GM23248 (cell line): Measurements from ENCODE around the gene SIAH2. TPM values are rescaled to one million over a fixed set of nuclear protein-coding genes. Genes with fewer than 3 reads are reported as not detected.

Experiments
- DNase-seq: peaks from one replicate; pipeline ENCODE4 v3.0.0-alpha.2; 2015
- H2AFZ ChIP-seq: fragments of 200-600 bp; sonication (generic); 2 replicates; pipeline ENCODE4 v1.6.1; 2016; ENCODE audit warnings: antibody characterized with exemption
- H3F3A ChIP-seq: fragments of 200-600 bp; sonication (generic); 2 replicates; pipeline ENCODE4 v1.6.1; 2016; ENCODE audit warnings: mild to moderate bottlenecking, antibody characterized with exemption, mixed run types; ENCODE audit not compliant: insufficient read depth
- H3K27ac ChIP-seq: fragments of 200-600 bp; sonication (generic); 2 replicates; pipeline ENCODE4 v1.5.1; 2016; ENCODE audit warnings: mild to moderate bottlenecking
- H3K27me3 ChIP-seq: fragments of 200-600 bp; sonication (generic); replicated peaks from 2 replicates; pipeline ENCODE4 v1.6.1; 2016; ENCODE audit warnings: mild to moderate bottlenecking; ENCODE audit not compliant: insufficient read depth
- H3K36me3 ChIP-seq: fragments of 200-600 bp; sonication (generic); 2 replicates; pipeline ENCODE4 v1.6.1; 2016; ENCODE audit warnings: low read depth, mild to moderate bottlenecking
- H3K4me1 ChIP-seq: fragments of 200-600 bp; sonication (generic); 2 replicates; pipeline ENCODE4 v1.6.1; 2016; ENCODE audit warnings: mild to moderate bottlenecking; ENCODE audit not compliant: insufficient read depth
- H3K4me2 ChIP-seq: fragments of 200-600 bp; sonication (generic); one replicate; pipeline ENCODE4 v1.6.1; 2016; ENCODE audit warnings: mild to moderate bottlenecking; ENCODE audit not compliant: unreplicated experiment
- H3K4me3 ChIP-seq: fragments of 200-600 bp; sonication (generic); 2 replicates; pipeline ENCODE4 v1.5.1; 2016; ENCODE audit warnings: mild to moderate bottlenecking
- H3K79me2 ChIP-seq: fragments of 200-600 bp; sonication (generic); 2 replicates; pipeline ENCODE4 v1.6.1; 2016; ENCODE audit warnings: mild to moderate bottlenecking; ENCODE audit not compliant: insufficient read depth
- H3K9ac ChIP-seq: fragments of 200-600 bp; sonication (generic); 2 replicates; pipeline ENCODE4 v1.6.1; 2016; ENCODE audit warnings: mild to moderate bottlenecking
- H3K9me2 ChIP-seq: fragments of 200-600 bp; sonication (generic); 2 replicates; pipeline ENCODE4 v1.6.1; 2016; ENCODE audit warnings: mixed run types, mild to moderate bottlenecking, moderate library complexity; ENCODE audit not compliant: insufficient read depth
- H3K9me3 ChIP-seq: fragments of 200-600 bp; sonication (generic); one replicate; pipeline ENCODE4 v1.6.1; 2017; ENCODE audit warnings: low read depth
- H4K20me1 ChIP-seq: fragments of 200-600 bp; sonication (generic); 2 replicates; pipeline ENCODE4 v1.6.0; 2016; ENCODE audit not compliant: insufficient read depth
- EZH2 ChIP-seq: fragments of 200-600 bp; sonication (generic); IDR thresholded peaks from 2 replicates; pipeline ENCODE4 v1.6.1; 2018; ENCODE audit warnings: antibody characterized with exemption, mild to moderate bottlenecking; ENCODE audit not compliant: insufficient read depth, poor library complexity, severe bottlenecking
- EZH2phosphoT487 ChIP-seq: fragments of 200-600 bp; sonication (generic); IDR thresholded peaks from 2 replicates; pipeline ENCODE4 v1.6.1; 2018; ENCODE audit warnings: antibody characterized with exemption, moderate library complexity, mild to moderate bottlenecking, low read depth; ENCODE audit not compliant: insufficient read depth
- WGBS, 2 experiments: methylation state at CpG; one replicate each; pipeline ENCODE4 v1.1.6; 2015 to 2017; ENCODE audit warnings: low lambda C conversion rate in 2 of 2, low coverage in 1 of 2; ENCODE audit errors: missing lambda C conversion rate in 2 of 2; 5-methylcytosine and 5-hydroxymethylcytosine counted together
- in situ Hi-C: fragments of 300-500 bp; cut with MboI; formaldehyde crosslinking; loops from 2 replicates; pipeline ENCODE4 v1.15.0; 2020
- polyA plus RNA-seq: library from polyadenylated mRNA; unstranded; fragments of >200 nt; fragmentation: Nextera tagmentation; extraction: Ambion mirVana; gene quantifications from 2 replicates; pipeline ENCODE4 v1.2.1, GENCODE V29; 2016
- total RNA-seq: library from RNA; depleted of rRNA; stranded (reverse); fragments of >200 nt; shearing (Covaris generic); gene quantifications from 2 replicates; pipeline ENCODE4 v1.2.3, GENCODE V29; 2014

SIAH2 gene
- total and polyA plus RNA-seq, 2 experiments from 2014 or later = 27.2 to 84.7 TPM

- peak overlapping the region; percentile 30 for H3K4me2 ChIP-seq
- H2AFZ ChIP-seq = no peak overlapping the region
- 35 to 49% methylated on average over 2 of the region's 2 CpGs for WGBS, 2 experiments
- H3F3A ChIP-seq = peaks cover 21% of the 10 kb centered on the region
- peak overlapping the region; percentile 12; the same call in 1 of the 2 replicates for H3K27ac ChIP-seq
- in situ Hi-C loops = no loop called here
- no peak overlapping the region for H3K4me3 ChIP-seq
- H3K4me1 ChIP-seq = peaks cover 31% of the 10 kb centered on the region
- H3K79me2 ChIP-seq = peaks cover 96% of the 10 kb centered on the region
- peak; percentile 57 for DNase-seq
- H3K9ac ChIP-seq = no peak overlapping the region
- H3K36me3 ChIP-seq = peaks cover 22% of the 10 kb centered on the region; the same call in 1 of the 2 replicates
- no peaks in the 10 kb centered on the region for H3K9me3 ChIP-seq
- TF ChIP-seq EZH2phosphoT487 = no peak
- no peak for TF ChIP-seq EZH2
- H3K9me2 ChIP-seq = no peaks in the 10 kb centered on the region
- H4K20me1 ChIP-seq = peaks cover 33% of the 10 kb centered on the region
- H3K27me3 ChIP-seq = no peaks in the 10 kb centered on the region
These were observed 19.5 kb downstream of the SIAH2 start for GRCh38 chr3:150743508-150743907.

- H3K9me3 ChIP-seq = no peaks in the 10 kb centered on the region
- TF ChIP-seq EZH2 = no peak
- TF ChIP-seq EZH2phosphoT487 = no peak
- no peak overlapping the region for H3K4me3 ChIP-seq
- H3K27me3 ChIP-seq = no peaks in the 10 kb centered on the region
- H3K4me1 ChIP-seq = peaks cover 31% of the 10 kb centered on the region
- H3K79me2 ChIP-seq = peaks cover 89% of the 10 kb centered on the region
- no peak overlapping the region for H2AFZ ChIP-seq
- no peak overlapping the region for H3K4me2 ChIP-seq
- H3K9ac ChIP-seq = no peak overlapping the region
- in situ Hi-C loops = no loop called here
- 96 to 97% methylated on average over 4 of the region's 4 CpGs for WGBS, 2 experiments
- no peak for DNase-seq
- H3F3A ChIP-seq = peaks cover 22% of the 10 kb centered on the region
- peaks cover 25% of the 10 kb centered on the region for H4K20me1 ChIP-seq
- H3K36me3 ChIP-seq = peaks cover 22% of the 10 kb centered on the region; the same call in 1 of the 2 replicates
- H3K9me2 ChIP-seq = no peaks in the 10 kb centered on the region
- H3K27ac ChIP-seq = no peak overlapping the region
These were observed 20.3 kb downstream of the SIAH2 start for GRCh38 chr3:150742679-150743078.

GRCh38 chr3:150742141-150742523 lies 20.8 kb downstream of the SIAH2 start:
- Histone ChIP-seq H3K4me3 (no peak overlapping the region), H3K9ac (no peak overlapping the region), H3K27me3 (no peaks in the 10 kb centered on the region), H4K20me1 (peaks cover 25% of the 10 kb centered on the region), H3K4me2 (no peak overlapping the region), H3K9me3 (no peaks in the 10 kb centered on the region), H2AFZ (no peak overlapping the region), H3F3A (peaks cover 25% of the 10 kb centered on the region), H3K79me2 (peaks cover 87% of the 10 kb centered on the region), H3K27ac (no peak overlapping the region), H3K9me2 (no peaks in the 10 kb centered on the region), H3K36me3 (peaks cover 22% of the 10 kb centered on the region; the same call in 1 of the 2 replicates), H3K4me1 (peaks cover 33% of the 10 kb centered on the region)
- no peak for TF ChIP-seq EZH2phosphoT487
- DNase-seq = no peak
- 95 to 97% methylated on average over 15 of the region's 15 CpGs for WGBS, 2 experiments
- in situ Hi-C loops = no loop called here

- Histone ChIP-seq H3K4me1 (peaks cover 33% of the 10 kb centered on the region), H3K4me2 (no peak overlapping the region), H3K9me3 (no peaks in the 10 kb centered on the region), H2AFZ (no peak overlapping the region), H3K27me3 (no peaks in the 10 kb centered on the region), H3K27ac (no peak overlapping the region), H3K9ac (no peak overlapping the region), H4K20me1 (peaks cover 25% of the 10 kb centered on the region), H3K36me3 (peaks cover 22% of the 10 kb centered on the region; the same call in 1 of the 2 replicates), H3K4me3 (no peak overlapping the region), H3K9me2 (no peaks in the 10 kb centered on the region), H3F3A (peaks cover 25% of the 10 kb centered on the region), H3K79me2 (peaks cover 81% of the 10 kb centered on the region)
- TF ChIP-seq EZH2phosphoT487 = no peak
- TF ChIP-seq EZH2 = no peak
- WGBS, 2 experiments = 96% methylated on average over 5 of the region's 5 CpGs
- DNase-seq = no peak
- in situ Hi-C loops = no loop called here
These were observed 21.4 kb downstream of the SIAH2 start for GRCh38 chr3:150741497-150742140.
